DND-41 (cell line): Measurements from ENCODE around the gene UNCX.

Experiments used
- ATAC-seq: fragments of 200-7000 bp; cut with Tn5 transposase; 3 replicates; pipeline ENCODE4 v1.9.1; 2021; ENCODE audit warnings: low read depth; ENCODE audit not compliant: insufficient read depth
- DNase-seq: peaks from one replicate; pipeline ENCODE4 v3.0.0-alpha.2; 2020
- H2AFZ ChIP-seq: 2 replicates; pipeline ENCODE4 v1.6.0; 2012; ENCODE audit warnings: low read depth, low read length
- H3K27ac ChIP-seq: 2 replicates; pipeline ENCODE4 v1.5.1; 2012; ENCODE audit warnings: low read length, inconsistent platforms
- H3K27me3 ChIP-seq: fragments of 200-600 bp; sonication (generic); 2 replicates; pipeline ENCODE4 v1.6.0; 2012; ENCODE audit warnings: low read length, mild to moderate bottlenecking, inconsistent platforms; ENCODE audit not compliant: insufficient read depth, poor library complexity
- H3K36me3 ChIP-seq: 2 replicates; pipeline ENCODE4 v1.5.1; 2012; ENCODE audit warnings: low read length, inconsistent platforms; ENCODE audit not compliant: insufficient read depth
- H3K4me1 ChIP-seq: 2 replicates; pipeline ENCODE4 v1.5.1; 2012; ENCODE audit warnings: mild to moderate bottlenecking, low read length; ENCODE audit not compliant: insufficient read depth
- H3K4me2 ChIP-seq: 2 replicates; pipeline ENCODE4 v1.6.0; 2012; ENCODE audit warnings: mild to moderate bottlenecking, moderate library complexity, low read length, inconsistent platforms; ENCODE audit not compliant: insufficient read depth
- H3K4me3 ChIP-seq, 2 experiments: fragments of 200-600 bp in 1 of 2; shearing (Covaris generic) in 1 of 2; 2 replicates each; pipeline ENCODE4 v1.5.1; 2012 to 2016; ENCODE audit warnings: inconsistent platforms in 2 of 2, low read length in 2 of 2, mild to moderate bottlenecking in 2 of 2, low read depth in 1 of 2, moderate library complexity in 1 of 2
- H3K79me2 ChIP-seq: 2 replicates; pipeline ENCODE4 v1.6.0; 2012; ENCODE audit warnings: low read length, inconsistent platforms; ENCODE audit not compliant: insufficient read depth
- H3K9ac ChIP-seq: 2 replicates; pipeline ENCODE4 v1.6.0; 2012; ENCODE audit warnings: low read depth, mild to moderate bottlenecking, inconsistent platforms, low read length, moderate library complexity
- H3K9me3 ChIP-seq: 2 replicates; pipeline ENCODE4 v1.5.1; 2012; ENCODE audit warnings: low read length, moderate library complexity, mild to moderate bottlenecking, inconsistent platforms; ENCODE audit not compliant: insufficient read depth, severe bottlenecking
- H4K20me1 ChIP-seq: 2 replicates; pipeline ENCODE4 v1.6.0; 2012; ENCODE audit warnings: low read length; ENCODE audit not compliant: insufficient read depth
- CTCF ChIP-seq: IDR thresholded peaks from 2 replicates; pipeline ENCODE4 v1.5.1; 2012; ENCODE audit warnings: borderline replicate concordance, low read length, moderate library complexity, mild to moderate bottlenecking; ENCODE audit not compliant: poor library complexity, severe bottlenecking; ENCODE audit errors: extremely low read depth
- EZH2 ChIP-seq: IDR thresholded peaks from 3 replicates; pipeline ENCODE4 v1.6.1; 2012; ENCODE audit warnings: borderline replicate concordance, low read depth, mild to moderate bottlenecking, moderate library complexity, low read length, inconsistent platforms; ENCODE audit not compliant: severe bottlenecking

Gene UNCX

GRCh38 chr7:1257221-1257620 lies 24.5 kb downstream of the UNCX start:
- Histone ChIP-seq H3K27ac (no peak overlapping the region), H3K79me2 (no peaks in the 10 kb centered on the region), H3K36me3 (no peaks in the 10 kb centered on the region), H3K4me3 (no peak overlapping the region), H2AFZ (no peak overlapping the region), H3K4me1 (no peaks in the 10 kb centered on the region), H4K20me1 (0 out of 2 replicates have a peak, but pooled peaks cover 4% of the 10 kb centered on the region), H3K4me2 (no peak overlapping the region), H3K9me3 (no peaks in the 10 kb centered on the region), H3K27me3 (no peaks in the 10 kb centered on the region), H3K9ac (no peak overlapping the region)
- TF ChIP-seq EZH2 (no peak), CTCF (no peak)
- ATAC-seq (no peak), DNase-seq (no peak)

GRCh38 chr7:1257863-1258262 lies 25.2 kb downstream of the UNCX start:
- no peaks in the 10 kb centered on the region for H3K79me2 ChIP-seq
- no peaks in the 10 kb centered on the region for H3K36me3 ChIP-seq

DNA sequence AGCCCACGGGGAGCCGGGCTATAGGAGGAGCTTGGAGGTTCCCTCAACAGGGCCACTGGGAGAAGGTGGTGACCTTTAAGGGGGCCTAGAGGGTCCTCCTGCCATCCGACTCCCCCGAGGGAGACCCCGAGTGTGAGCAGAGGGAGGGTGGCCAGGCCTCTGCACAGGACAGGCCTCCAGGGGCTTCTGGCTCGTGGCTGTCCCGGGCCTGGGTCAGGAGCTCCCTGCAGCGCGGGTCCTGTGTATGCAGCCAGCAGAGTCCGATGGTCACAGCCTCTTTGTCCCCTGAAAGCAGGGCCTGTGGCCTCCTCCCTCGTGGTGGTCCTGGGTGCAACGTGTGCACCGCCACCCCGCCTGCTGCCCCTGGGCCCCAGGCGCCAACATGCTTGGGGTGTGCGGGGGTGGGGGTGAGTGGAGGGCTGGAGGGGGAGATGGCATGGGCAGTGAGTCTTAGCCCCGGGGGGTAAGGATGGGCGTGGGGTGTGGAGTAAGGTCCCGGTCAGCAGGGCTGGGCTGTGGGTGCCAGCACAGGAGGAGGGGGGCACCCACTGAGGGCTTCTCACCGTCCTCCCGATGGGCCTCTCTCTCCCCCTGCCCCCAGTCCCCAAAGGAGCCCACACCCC lies 27.1 kb downstream of the UNCX start:
- Histone ChIP-seq H3K27me3 (no peaks in the 10 kb centered on the region), H3K9me3 (no peaks in the 10 kb centered on the region)

More at GRCh38 chr7:1257863-1258262, 25.2 kb downstream of the UNCX start:
- no peak for TF ChIP-seq EZH2
- TF ChIP-seq CTCF, result no peak
- H3K27me3 ChIP-seq, result no peaks in the 10 kb centered on the region
- no peaks in the 10 kb centered on the region for H3K4me1 ChIP-seq
- H4K20me1 ChIP-seq, result no peaks in the 10 kb centered on the region
- H3K9me3 ChIP-seq, result no peaks in the 10 kb centered on the region
- ATAC-seq (no peak), DNase-seq (no peak)
- H3K4me3 ChIP-seq, result no peak overlapping the region
- no peak overlapping the region for H3K4me2 ChIP-seq
- H3K27ac ChIP-seq, result no peak overlapping the region
- H3K9ac ChIP-seq, result no peak overlapping the region
- no peak overlapping the region for H2AFZ ChIP-seq

More for the DNA sequence above, 27.1 kb downstream of the UNCX start:
- DNase-seq (no peak), ATAC-seq (no peak)
- TF ChIP-seq EZH2 (no peak), CTCF (no peak)
- H3K79me2 ChIP-seq, result no peaks in the 10 kb centered on the region
- H4K20me1 ChIP-seq, result no peaks in the 10 kb centered on the region; the same call in 1 of the 2 replicates
- H3K27ac ChIP-seq, result no peak overlapping the region
- no peak overlapping the region for H3K4me3 ChIP-seq
- no peak overlapping the region for H3K4me2 ChIP-seq
- H2AFZ ChIP-seq, result no peak overlapping the region
- H3K9ac ChIP-seq, result no peak overlapping the region
- no peaks in the 10 kb centered on the region for H3K36me3 ChIP-seq
- H3K4me1 ChIP-seq, result no peaks in the 10 kb centered on the region
